ENCODE measurements around the gene CAPN7. TPM values are rescaled to one million over a fixed set of nuclear protein-coding genes. Genes with fewer than 3 reads are reported as not detected.

Gene CAPN7
- total RNA-seq, 1 experiment from 2014 or later = 25.2 TPM

DNA sequence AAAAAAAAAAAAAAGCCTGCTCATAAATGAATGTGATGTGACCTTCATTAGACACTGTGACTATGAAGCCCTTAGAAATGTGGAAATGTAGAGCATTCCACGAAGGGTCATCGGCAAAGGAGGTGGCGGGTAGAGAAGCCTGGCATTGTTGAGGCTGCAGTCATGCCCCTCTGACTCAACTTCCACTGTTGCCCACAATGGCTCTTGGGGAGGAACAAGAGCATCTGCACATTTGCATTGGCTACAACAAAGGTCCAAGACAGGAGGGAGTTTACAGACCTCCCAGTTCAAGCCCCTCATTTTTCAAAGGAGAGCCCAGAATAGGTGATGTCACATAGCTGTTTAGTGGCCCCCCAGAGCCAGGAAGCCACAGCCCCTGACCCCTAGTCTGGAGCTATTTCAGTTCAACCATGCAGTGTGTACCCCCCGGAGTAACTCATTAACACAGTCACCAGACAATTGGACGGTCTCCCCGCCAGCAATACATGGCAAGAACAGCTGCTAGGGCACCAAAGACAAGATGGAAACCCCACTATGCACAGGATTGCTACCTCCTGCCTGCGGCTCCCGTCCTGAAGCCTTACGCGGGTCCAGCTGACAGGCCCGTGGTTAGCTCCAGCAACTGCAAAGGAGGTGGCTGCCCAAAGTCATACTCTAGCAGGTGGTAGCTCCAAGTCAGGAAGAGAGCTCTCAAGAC lies 70.1 kb downstream of the CAPN7 start:
- H3K23me2 ChIP-seq (ENCODE audit: insufficient read length, low read depth, low read length, poor library complexity, severe bottlenecking) = no peaks in the 10 kb centered on the region
- no peak overlapping the region for H2BK12ac ChIP-seq (ENCODE audit: insufficient read length, low read depth, low read length)
- H3K27ac ChIP-seq (ENCODE audit: insufficient read length, low read depth, low read length) = no peak overlapping the region
- no peaks in the 10 kb centered on the region for H3K9me3 ChIP-seq (ENCODE audit: control insufficient read depth, low read depth, low read length)
- no peak overlapping the region for H4K8ac ChIP-seq (replicated peaks; ENCODE audit: insufficient read length, low read depth, low read length)
- H3K4ac ChIP-seq (ENCODE audit: low read depth, low read length) = no peak overlapping the region
- Mint-ChIP-seq H3K4me3 (no peak overlapping the region; a peak in 1 of 5 replicates), H3K27me3 (ENCODE audit: low read depth) (no peaks in the 10 kb centered on the region), H3K36me3 (ENCODE audit: insufficient read depth in 1 of 3, low read depth in 3 of 3) (no peaks in the 10 kb centered on the region), H3K27ac (peak overlapping the region in 1 of 3 experiments; percentile 64; a peak in 2 of 7 replicates), H3K9me3 (no peaks in the 10 kb centered on the region), H3K4me1 (peaks cover 22 to 39% of the 10 kb centered on the region in 2 experiments)
- H3K4me1 ChIP-seq (ENCODE audit: insufficient read depth, low read length) = no peaks in the 10 kb centered on the region
- no peak overlapping the region for H2AFZ ChIP-seq (ENCODE audit: low read length)
- H2BK120ac ChIP-seq (ENCODE audit: low read depth, low read length, poor library complexity, severe bottlenecking) = no peak overlapping the region
- H3K23ac ChIP-seq (ENCODE audit: insufficient read length, low read depth, low read length) = no peak overlapping the region
- H3K79me2 ChIP-seq (ENCODE audit: insufficient read depth, low read length) = no peaks in the 10 kb centered on the region
- H3K9ac ChIP-seq (ENCODE audit: extremely low read depth, insufficient read length, low read length) = no peak overlapping the region
- H3T11ph ChIP-seq (ENCODE audit: low read length) = no peak overlapping the region
- no peak overlapping the region for H4K91ac ChIP-seq (ENCODE audit: insufficient read length, low read depth, low read length)
- no peak overlapping the region for H2BK20ac ChIP-seq (ENCODE audit: low read depth, low read length, poor library complexity, severe bottlenecking)
- no peak overlapping the region for H2BK15ac ChIP-seq (ENCODE audit: low read depth, low read length)
- H3K18ac ChIP-seq (ENCODE audit: insufficient read length, low read depth, low read length) = no peak overlapping the region
- no peak overlapping the region for H3K14ac ChIP-seq (ENCODE audit: insufficient read depth, low read length)
- H2BK5ac ChIP-seq (ENCODE audit: insufficient read length, low read length) = no peak overlapping the region
- H3K56ac ChIP-seq (ENCODE audit: insufficient read length, low read depth, low read length) = no peak overlapping the region
- no peak overlapping the region for H2AK5ac ChIP-seq (ENCODE audit: insufficient read length, low read length)
- no peak for DNase-seq
- no peaks in the 10 kb centered on the region for H3K27me3 ChIP-seq (ENCODE audit: insufficient read depth, low read length)
- no CpG with 5 or more reads among the region's 11 CpGs for WGBS (ENCODE audit: extremely low coverage, insufficient read length, low lambda C conversion rate)
- no peak overlapping the region for H4K5ac ChIP-seq (ENCODE audit: insufficient read length, low read depth, low read length)
- no peak overlapping the region for H3K4me2 ChIP-seq (ENCODE audit: insufficient read depth, insufficient read length, low read length)
- H3K79me1 ChIP-seq (ENCODE audit: insufficient read depth, low read depth, low read length, poor library complexity, severe bottlenecking) = no peaks in the 10 kb centered on the region
- H4K20me1 ChIP-seq (ENCODE audit: control insufficient read depth, insufficient read depth, insufficient read length) = no peaks in the 10 kb centered on the region
- TF ChIP-seq, protein P1, sequence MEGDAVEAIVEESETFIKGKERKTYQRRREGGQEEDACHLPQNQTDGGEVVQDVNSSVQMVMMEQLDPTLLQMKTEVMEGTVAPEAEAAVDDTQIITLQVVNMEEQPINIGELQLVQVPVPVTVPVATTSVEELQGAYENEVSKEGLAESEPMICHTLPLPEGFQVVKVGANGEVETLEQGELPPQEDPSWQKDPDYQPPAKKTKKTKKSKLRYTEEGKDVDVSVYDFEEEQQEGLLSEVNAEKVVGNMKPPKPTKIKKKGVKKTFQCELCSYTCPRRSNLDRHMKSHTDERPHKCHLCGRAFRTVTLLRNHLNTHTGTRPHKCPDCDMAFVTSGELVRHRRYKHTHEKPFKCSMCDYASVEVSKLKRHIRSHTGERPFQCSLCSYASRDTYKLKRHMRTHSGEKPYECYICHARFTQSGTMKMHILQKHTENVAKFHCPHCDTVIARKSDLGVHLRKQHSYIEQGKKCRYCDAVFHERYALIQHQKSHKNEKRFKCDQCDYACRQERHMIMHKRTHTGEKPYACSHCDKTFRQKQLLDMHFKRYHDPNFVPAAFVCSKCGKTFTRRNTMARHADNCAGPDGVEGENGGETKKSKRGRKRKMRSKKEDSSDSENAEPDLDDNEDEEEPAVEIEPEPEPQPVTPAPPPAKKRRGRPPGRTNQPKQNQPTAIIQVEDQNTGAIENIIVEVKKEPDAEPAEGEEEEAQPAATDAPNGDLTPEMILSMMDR (conservative IDR thresholded peaks at IDR 0.05) = no peak
